ENCODE results near the gene LRRC7.

Gene LRRC7

GRCh38 chr1:70169018-70169839 lies 601.5 kb downstream of the LRRC7 start:
- DNase-seq (ENCODE audit: low read depth in 2 of 2): no peak

DNA sequence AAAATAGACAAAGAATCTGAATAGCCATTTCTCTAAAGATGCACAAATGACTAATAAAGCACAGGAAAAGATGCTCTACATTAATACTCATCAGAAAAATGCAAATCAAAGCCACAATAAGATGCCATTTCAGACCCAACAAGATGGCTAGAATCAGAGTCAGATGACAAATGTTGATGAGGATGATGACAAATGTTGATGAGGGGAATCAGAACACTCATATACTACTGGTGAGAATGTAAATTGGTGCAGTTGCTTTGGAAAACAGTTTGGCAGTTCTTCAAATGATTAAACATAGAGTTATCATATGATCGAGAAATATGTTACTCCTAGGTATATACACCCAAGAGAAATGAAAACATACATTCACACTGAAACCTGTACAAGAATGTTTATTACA lies 603.8 kb downstream of the LRRC7 start:
- DNase-seq (ENCODE audit: low read depth in 2 of 2): no peak

Data from activated CD8-positive, alpha-beta memory T cell treated with anti-CD3 and anti-CD28 coated beads for 4 hours (primary cell).